Measurements from ENCODE around the gene LEPR.
"Not testable (repeated sequence)": the region's sequence is repeated elsewhere in the genome, so short reads cannot be mapped to it uniquely, and the experiment has no call there.

- TF ChIP-seq CTCF (IDR thresholded peaks at IDR 0.05; ENCODE audit: insufficient read depth, low read depth, low read length); EZH2 (IDR thresholded peaks at IDR 0.05; ENCODE audit: insufficient read depth, low read length): not testable (repeated sequence)
These were observed 45.4 kb downstream of the LEPR start for GRCh38 chr1:65465837-65466236.

Measured in astrocyte (in vitro differentiated cells and primary cell).